CD14-positive monocyte (primary cell): ENCODE data around the gene ATP2B1. TPM values are rescaled to one million over a fixed set of nuclear protein-coding genes. Genes with fewer than 3 reads are reported as not detected.
A peak's percentile ranks its signal among the peaks of the same experiment; 100 is the strongest.

Experiments used
- DNase-seq, 3 donors: peaks; one replicate each; pipeline ENCODE4 v3.0.0-alpha.2; 2011 to 2022
- H2AFZ ChIP-seq: 2 replicates; pipeline ENCODE4 v1.6.0; 2012; ENCODE audit warnings: mild to moderate bottlenecking, low read depth, low read length, inconsistent platforms; ENCODE audit not compliant: insufficient read depth, poor library complexity, severe bottlenecking
- H3K27ac ChIP-seq, 2 donors: 1 replicate in 1 of 2; 2 replicates in 1 of 2; pipeline ENCODE4 v1.5.1; 2012 to 2013; ENCODE audit warnings: low read length in 2 of 2, control low read depth in 1 of 2, inconsistent platforms in 1 of 2, low read depth in 1 of 2, mild to moderate bottlenecking in 1 of 2
- H3K27me3 ChIP-seq, 2 donors: one replicate each; pipeline versions ENCODE4 v1.6.0 to v1.6.1; 2011 to 2013; ENCODE audit warnings: low read length in 2 of 2; ENCODE audit not compliant: control insufficient read depth in 2 of 2, insufficient read depth in 2 of 2
- H3K36me3 ChIP-seq, 2 donors: replicated peaks in 1 of 2; 1 replicate in 1 of 2; 2 replicates in 1 of 2; pipeline versions ENCODE4 v1.5.1 to v1.6.1; 2012 to 2013; ENCODE audit warnings: low read length in 2 of 2, control low read depth in 1 of 2, inconsistent platforms in 1 of 2, mild to moderate bottlenecking in 1 of 2; ENCODE audit not compliant: insufficient read depth in 2 of 2, control insufficient read depth in 1 of 2
- H3K4me1 ChIP-seq, 2 donors: 1 replicate in 1 of 2; 2 replicates in 1 of 2; pipeline versions ENCODE4 v1.5.1 to v1.6.1; 2012 to 2013; ENCODE audit warnings: low read length in 2 of 2, control low read depth in 1 of 2, inconsistent platforms in 1 of 2, mild to moderate bottlenecking in 1 of 2, moderate library complexity in 1 of 2; ENCODE audit not compliant: insufficient read depth in 2 of 2, control insufficient read depth in 1 of 2
- H3K4me2 ChIP-seq: replicated peaks from 2 replicates; pipeline ENCODE3; 2012; ENCODE audit warnings: low read length, moderate library complexity, mild to moderate bottlenecking; ENCODE audit not compliant: poor library complexity, severe bottlenecking; ENCODE audit errors: extremely low read depth
- H3K4me3 ChIP-seq, 3 experiments: fragments of 200-600 bp in 1 of 3; sonication (generic) in 1 of 3; replicated peaks in 1 of 3; 1 replicate in 2 of 3; 2 replicates in 1 of 3; pipeline ENCODE4 v1.5.1; 2011 to 2013; ENCODE audit warnings: low read length in 3 of 3, mild to moderate bottlenecking in 3 of 3, control low read depth in 2 of 3, low read depth in 2 of 3, inconsistent platforms in 1 of 3, moderate library complexity in 1 of 3
- H3K79me2 ChIP-seq: 2 replicates; pipeline ENCODE4 v1.6.0; 2012; ENCODE audit warnings: mild to moderate bottlenecking, control low read depth, inconsistent platforms, low read length, moderate library complexity; ENCODE audit not compliant: insufficient read depth
- H3K9ac ChIP-seq: 2 replicates; pipeline ENCODE4 v1.6.0; 2017; ENCODE audit warnings: low read length, mild to moderate bottlenecking; ENCODE audit not compliant: insufficient read depth, poor library complexity, severe bottlenecking
- H3K9me3 ChIP-seq, 2 donors: replicated peaks in 1 of 2; 1 replicate in 1 of 2; 2 replicates in 1 of 2; pipeline versions ENCODE4 v1.5.1 to v1.6.1; 2012 to 2013; ENCODE audit warnings: low read length in 2 of 2, control low read depth in 1 of 2; ENCODE audit not compliant: control insufficient read depth in 1 of 2, insufficient read depth in 1 of 2
- H4K20me1 ChIP-seq: 2 replicates; pipeline ENCODE4 v1.6.0; 2012; ENCODE audit warnings: mild to moderate bottlenecking, low read length, control low read depth, moderate library complexity; ENCODE audit not compliant: insufficient read depth
- H3K27ac Mint-ChIP-seq, 7 donors: one replicate each; pipeline ENCODE4 v1.8.0; 2020; ENCODE audit warnings: mild to moderate bottlenecking in 7 of 7, mixed read lengths in 7 of 7, moderate library complexity in 6 of 7, inconsistent platforms in 2 of 7
- H3K27me3 Mint-ChIP-seq, 3 donors: one replicate each; pipeline ENCODE4 v1.8.0; 2021 to 2022; ENCODE audit warnings: low read depth in 3 of 3, mild to moderate bottlenecking in 3 of 3, mixed read lengths in 3 of 3, moderate library complexity in 3 of 3, inconsistent platforms in 1 of 3
- H3K36me3 Mint-ChIP-seq, 2 donors: one replicate each; pipeline ENCODE4 v1.8.0; 2020; ENCODE audit warnings: mixed read lengths in 2 of 2, inconsistent platforms in 1 of 2, mild to moderate bottlenecking in 1 of 2
- H3K4me1 Mint-ChIP-seq: one replicate; pipeline ENCODE4 v1.8.0; 2020; ENCODE audit warnings: mild to moderate bottlenecking, mixed read lengths
- H3K4me3 Mint-ChIP-seq, 2 donors: one replicate each; pipeline ENCODE4 v1.8.0; 2020; ENCODE audit warnings: mild to moderate bottlenecking in 2 of 2, mixed read lengths in 2 of 2, moderate library complexity in 1 of 2
- H3K9me3 Mint-ChIP-seq, 7 donors: one replicate each; pipeline ENCODE4 v1.8.0; 2020 to 2022; ENCODE audit warnings: mixed read lengths in 7 of 7, mild to moderate bottlenecking in 6 of 7, moderate library complexity in 6 of 7, inconsistent platforms in 2 of 7
- WGBS: methylation state at CpG from one replicate; pipeline ENCODE4 v1.1.5; 2013; ENCODE audit warnings: missing lambda C conversion rate; ENCODE audit not compliant: insufficient coverage; 5-methylcytosine and 5-hydroxymethylcytosine counted together
- intact Hi-C, 2 donors: fragments of 100-400 bp; cut with micrococcal nuclease; formaldehyde crosslinking; loops; one replicate each; pipeline versions ENCODE4 v1.15.0 to v1.15.1; 2023
- polyA plus RNA-seq, 3 donors: library from polyadenylated mRNA; depleted of rRNA in 1 of 3; unstranded in 2 of 3; stranded (reverse) in 1 of 3; fragments of 300-500 nt in 2 of 3; fragments of >200 nt in 1 of 3; fragmentation: Illumina TruSeq in 2 of 3; gene quantifications; 1 replicate in 2 of 3; 2 replicates in 1 of 3; pipeline ENCODE4 v1.2.3, GENCODE V29; 2012 to 2021
- TF ChIP-seq, protein P1 (sequence below): fragments of 200-600 bp; IDR thresholded peaks from one replicate; pipeline ENCODE4 v1.8.0; 2022; ENCODE audit warnings: antibody characterized with exemption, mild to moderate bottlenecking

Gene ATP2B1
- polyA plus RNA-seq, 3 donors: 35.9 to 59.3 (median 53.9) TPM

DNA sequence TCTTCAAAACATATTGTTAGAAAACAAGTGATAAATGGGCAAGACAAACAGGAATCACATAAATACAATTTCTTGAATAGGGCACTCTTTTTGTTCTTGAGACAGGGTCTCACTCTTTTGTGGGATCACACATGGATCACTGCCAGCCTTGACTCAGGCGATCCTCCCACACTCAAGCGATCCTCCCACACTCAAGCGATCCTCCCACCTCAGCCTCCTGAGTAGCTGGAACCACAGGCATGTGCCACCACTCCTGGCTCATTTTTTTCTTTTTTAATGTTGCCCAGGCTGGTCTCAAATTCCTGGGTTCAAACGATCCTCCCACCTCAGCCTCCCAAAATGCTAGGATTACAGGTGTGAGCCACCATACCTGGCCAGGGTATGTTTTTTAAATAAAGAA, 57.4 kb downstream of the ATP2B1 start:
- peaks cover 12% of the 10 kb centered on the region for H3K79me2 ChIP-seq
- no peaks in the 10 kb centered on the region for H3K4me1 ChIP-seq
- Mint-ChIP-seq H3K27me3 (no peaks in the 10 kb centered on the region), H3K4me1 (peaks cover under 1% of the 10 kb centered on the region), H3K27ac (peak overlapping the region in 1 of 7 donors; percentile 33), H3K9me3 (peaks cover 0 to 8% (median 2%) of the 10 kb centered on the region in 7 donors), H3K36me3 (peaks cover 57 to 66% of the 10 kb centered on the region in 2 donors), H3K4me3 (no peak overlapping the region)
- H4K20me1 ChIP-seq: peaks cover 97% of the 10 kb centered on the region
- no peak overlapping the region for H3K4me2 ChIP-seq
- H3K9ac ChIP-seq: no peak overlapping the region
- H3K27ac ChIP-seq: no peak overlapping the region
- no peak overlapping the region for H2AFZ ChIP-seq
- no peak for DNase-seq
- 96% methylated on average over 3 of the region's 4 CpGs for WGBS
- TF ChIP-seq, protein P1, sequence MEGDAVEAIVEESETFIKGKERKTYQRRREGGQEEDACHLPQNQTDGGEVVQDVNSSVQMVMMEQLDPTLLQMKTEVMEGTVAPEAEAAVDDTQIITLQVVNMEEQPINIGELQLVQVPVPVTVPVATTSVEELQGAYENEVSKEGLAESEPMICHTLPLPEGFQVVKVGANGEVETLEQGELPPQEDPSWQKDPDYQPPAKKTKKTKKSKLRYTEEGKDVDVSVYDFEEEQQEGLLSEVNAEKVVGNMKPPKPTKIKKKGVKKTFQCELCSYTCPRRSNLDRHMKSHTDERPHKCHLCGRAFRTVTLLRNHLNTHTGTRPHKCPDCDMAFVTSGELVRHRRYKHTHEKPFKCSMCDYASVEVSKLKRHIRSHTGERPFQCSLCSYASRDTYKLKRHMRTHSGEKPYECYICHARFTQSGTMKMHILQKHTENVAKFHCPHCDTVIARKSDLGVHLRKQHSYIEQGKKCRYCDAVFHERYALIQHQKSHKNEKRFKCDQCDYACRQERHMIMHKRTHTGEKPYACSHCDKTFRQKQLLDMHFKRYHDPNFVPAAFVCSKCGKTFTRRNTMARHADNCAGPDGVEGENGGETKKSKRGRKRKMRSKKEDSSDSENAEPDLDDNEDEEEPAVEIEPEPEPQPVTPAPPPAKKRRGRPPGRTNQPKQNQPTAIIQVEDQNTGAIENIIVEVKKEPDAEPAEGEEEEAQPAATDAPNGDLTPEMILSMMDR: no peak
- no peak overlapping the region for H3K4me3 ChIP-seq
- peaks cover 24 to 77% of the 10 kb centered on the region in 2 donors for H3K36me3 ChIP-seq
- H3K9me3 ChIP-seq: peaks cover 0 to 2% of the 10 kb centered on the region in 2 donors
- intact Hi-C loops: no loop called here
- no peaks in the 10 kb centered on the region for H3K27me3 ChIP-seq

DNA sequence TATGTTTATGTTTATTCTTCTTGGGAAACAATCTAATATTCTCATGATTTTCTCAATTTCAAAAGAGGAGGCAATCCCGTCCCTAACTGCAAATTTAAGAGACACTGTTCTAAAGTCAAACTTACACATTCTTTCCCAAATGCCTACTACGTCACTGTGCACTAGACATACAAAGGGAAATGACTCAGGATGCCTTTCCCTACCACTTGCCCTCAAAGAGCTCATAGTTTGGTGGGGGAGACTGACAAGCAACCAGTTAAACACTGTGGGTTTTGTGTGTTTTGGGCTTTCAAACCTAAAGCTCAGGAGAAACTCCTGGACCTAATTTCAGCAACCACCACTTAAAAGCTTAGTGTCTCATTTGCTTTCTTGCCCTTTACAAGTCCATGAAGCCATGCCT, 58.4 kb downstream of the ATP2B1 start:
- no peak overlapping the region for H2AFZ ChIP-seq
- peaks cover 10% of the 10 kb centered on the region for H3K79me2 ChIP-seq
- no peak overlapping the region for H3K4me3 Mint-ChIP-seq
- H3K27me3 ChIP-seq: no peaks in the 10 kb centered on the region
- peaks cover 0 to 8% (median 2%) of the 10 kb centered on the region in 7 donors for H3K9me3 Mint-ChIP-seq
- no peaks in the 10 kb centered on the region for H3K4me1 Mint-ChIP-seq
- no peak overlapping the region for H3K4me2 ChIP-seq
- H3K27ac ChIP-seq: no peak overlapping the region
- no peak for DNase-seq
- no peak overlapping the region for H3K4me3 ChIP-seq
- peaks cover 20 to 73% of the 10 kb centered on the region in 2 donors for H3K36me3 ChIP-seq
- no peak overlapping the region for H3K9ac ChIP-seq
- TF ChIP-seq, protein P1: no peak
- intact Hi-C loops: no loop called here
- H3K27me3 Mint-ChIP-seq: no peaks in the 10 kb centered on the region
- H4K20me1 ChIP-seq: peaks cover 97% of the 10 kb centered on the region
- H3K4me1 ChIP-seq: no peaks in the 10 kb centered on the region
- no CpG with 5 or more reads among the region's 2 CpGs for WGBS
- H3K36me3 Mint-ChIP-seq: peaks cover 55 to 68% of the 10 kb centered on the region in 2 donors
- peak overlapping the region in 1 of 7 donors; percentile 27 for H3K27ac Mint-ChIP-seq
- peaks cover 0 to 2% of the 10 kb centered on the region in 2 donors for H3K9me3 ChIP-seq
